Neutrophil (primary cell): ENCODE measurements around the gene PLSCR3.
A peak's percentile ranks its signal among the peaks of the same experiment; 100 is the strongest.

Experiments used
- H3K27ac ChIP-seq: fragments of 200-600 bp; sonication (generic); 2 replicates; pipeline ENCODE4 v1.5.1; 2016; ENCODE audit warnings: mild to moderate bottlenecking, moderate library complexity
- H3K27me3 ChIP-seq: fragments of 200-600 bp; sonication (generic); 2 replicates; pipeline ENCODE4 v1.6.0; 2016; ENCODE audit warnings: mild to moderate bottlenecking
- H3K36me3 ChIP-seq: fragments of 200-600 bp; sonication (generic); 2 replicates; pipeline ENCODE4 v1.5.1; 2017
- H3K4me1 ChIP-seq, 2 experiments: fragments of 200-600 bp in 1 of 2; sonication (generic) in 1 of 2; 1 replicate in 1 of 2; 2 replicates in 1 of 2; pipeline versions ENCODE4 v1.5.1 to v1.6.1; 2013 to 2016; ENCODE audit warnings: low read depth in 1 of 2, low read length in 1 of 2, mild to moderate bottlenecking in 1 of 2, moderate library complexity in 1 of 2; ENCODE audit not compliant: control insufficient read depth in 1 of 2, insufficient read depth in 1 of 2
- H3K4me3 ChIP-seq, 2 experiments: fragments of 200-600 bp in 1 of 2; sonication (generic) in 1 of 2; 1 replicate in 1 of 2; 2 replicates in 1 of 2; pipeline ENCODE4 v1.5.1; 2013 to 2016; ENCODE audit warnings: low read depth in 1 of 2, low read length in 1 of 2, mild to moderate bottlenecking in 1 of 2, moderate library complexity in 1 of 2
- H3K9me3 ChIP-seq: fragments of 200-600 bp; sonication (generic); 2 replicates; pipeline ENCODE4 v1.5.1; 2016
- TF ChIP-seq, protein P1 (sequence below): fragments of 200-600 bp; sonication (generic); IDR thresholded peaks from 2 replicates; pipeline ENCODE4 v1.5.1; 2016; ENCODE audit warnings: antibody characterized with exemption

Gene PLSCR3

DNA sequence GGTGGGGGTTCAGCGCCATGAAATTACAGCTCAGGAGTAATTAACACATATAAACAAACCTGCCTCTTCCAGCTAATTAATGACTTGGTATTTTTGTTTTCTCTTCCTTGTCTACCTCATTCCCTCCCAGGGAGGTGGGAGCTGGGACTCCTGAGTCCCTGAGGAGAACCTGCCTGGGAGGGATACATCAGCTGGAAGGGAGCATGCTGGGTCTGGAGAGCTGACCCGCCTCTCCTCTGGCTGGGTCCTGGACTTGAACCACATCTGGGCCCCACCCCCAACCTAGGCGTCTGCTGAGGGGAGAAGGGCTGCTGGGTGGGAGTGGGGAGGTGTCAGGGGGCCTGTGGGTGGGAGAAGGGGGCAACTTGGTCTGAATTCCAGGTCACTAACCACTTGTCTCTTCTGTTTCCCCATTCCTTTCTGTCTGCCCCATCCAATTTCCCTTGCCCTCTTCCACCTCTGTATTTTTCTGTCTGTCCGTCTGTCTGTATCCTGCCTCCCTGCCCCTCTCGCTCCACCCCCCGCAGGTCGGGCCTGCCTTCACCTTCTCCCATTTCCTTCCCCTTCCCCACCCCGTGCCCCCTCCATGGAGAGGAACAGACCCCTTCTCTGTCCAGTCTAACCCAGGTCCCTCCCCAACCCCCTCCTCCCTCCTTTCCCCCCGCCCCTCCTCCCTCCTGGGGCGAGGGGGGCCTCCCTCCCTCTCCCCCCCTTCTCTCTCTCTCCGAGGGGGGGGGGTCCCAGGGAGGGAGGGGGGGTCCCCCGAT is 13.3 kb upstream of the PLSCR3 start, which contains the start of gene NLGN2:
NLGN2 (plus strand) TSS at position 361 of the 767 bp plus-strand sequence. CDS start 411 bp downstream, outside the sequence.
- Histone ChIP-seq H3K27me3 (peaks cover 73% of the 10 kb centered on the region), H3K27ac (no peak within 1 kb of the TSS), H3K36me3 (no peaks in the 10 kb centered on the region), H3K4me3 (no peak within 1 kb of the TSS), H3K9me3 (no peaks in the 10 kb centered on the region), H3K4me1 (peaks cover 12 to 29% of the 10 kb centered on the region in 2 experiments)
- TF ChIP-seq, protein P1, sequence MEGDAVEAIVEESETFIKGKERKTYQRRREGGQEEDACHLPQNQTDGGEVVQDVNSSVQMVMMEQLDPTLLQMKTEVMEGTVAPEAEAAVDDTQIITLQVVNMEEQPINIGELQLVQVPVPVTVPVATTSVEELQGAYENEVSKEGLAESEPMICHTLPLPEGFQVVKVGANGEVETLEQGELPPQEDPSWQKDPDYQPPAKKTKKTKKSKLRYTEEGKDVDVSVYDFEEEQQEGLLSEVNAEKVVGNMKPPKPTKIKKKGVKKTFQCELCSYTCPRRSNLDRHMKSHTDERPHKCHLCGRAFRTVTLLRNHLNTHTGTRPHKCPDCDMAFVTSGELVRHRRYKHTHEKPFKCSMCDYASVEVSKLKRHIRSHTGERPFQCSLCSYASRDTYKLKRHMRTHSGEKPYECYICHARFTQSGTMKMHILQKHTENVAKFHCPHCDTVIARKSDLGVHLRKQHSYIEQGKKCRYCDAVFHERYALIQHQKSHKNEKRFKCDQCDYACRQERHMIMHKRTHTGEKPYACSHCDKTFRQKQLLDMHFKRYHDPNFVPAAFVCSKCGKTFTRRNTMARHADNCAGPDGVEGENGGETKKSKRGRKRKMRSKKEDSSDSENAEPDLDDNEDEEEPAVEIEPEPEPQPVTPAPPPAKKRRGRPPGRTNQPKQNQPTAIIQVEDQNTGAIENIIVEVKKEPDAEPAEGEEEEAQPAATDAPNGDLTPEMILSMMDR = no peak

DNA sequence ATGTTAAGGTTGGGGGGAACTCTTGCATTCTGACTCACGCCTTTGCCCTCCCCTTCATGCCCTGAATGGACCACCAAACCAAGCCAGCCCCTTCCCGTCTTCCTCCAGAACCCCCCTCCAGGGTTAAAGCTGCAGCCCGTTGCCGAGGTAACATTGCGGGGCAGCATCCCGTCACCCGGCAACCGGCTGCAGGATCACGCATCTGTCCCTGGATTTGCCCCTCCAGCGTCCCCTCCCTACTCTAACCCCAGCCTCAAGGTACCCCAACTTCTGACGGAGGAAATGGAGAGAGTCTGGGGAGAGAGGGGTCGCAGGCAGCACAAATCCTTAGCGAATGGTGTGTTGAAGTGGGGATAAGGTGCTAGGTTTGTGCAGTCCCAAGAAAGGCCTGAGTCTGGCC is 12.8 kb upstream of the PLSCR3 start:
- Histone ChIP-seq H3K27ac (no peak overlapping the region), H3K4me1 (peaks cover 14 to 30% of the 10 kb centered on the region in 2 experiments), H3K4me3 (no peak overlapping the region), H3K9me3 (no peaks in the 10 kb centered on the region), H3K27me3 (peaks cover 73% of the 10 kb centered on the region), H3K36me3 (no peaks in the 10 kb centered on the region)
- TF ChIP-seq, protein P1 = no peak

DNA sequence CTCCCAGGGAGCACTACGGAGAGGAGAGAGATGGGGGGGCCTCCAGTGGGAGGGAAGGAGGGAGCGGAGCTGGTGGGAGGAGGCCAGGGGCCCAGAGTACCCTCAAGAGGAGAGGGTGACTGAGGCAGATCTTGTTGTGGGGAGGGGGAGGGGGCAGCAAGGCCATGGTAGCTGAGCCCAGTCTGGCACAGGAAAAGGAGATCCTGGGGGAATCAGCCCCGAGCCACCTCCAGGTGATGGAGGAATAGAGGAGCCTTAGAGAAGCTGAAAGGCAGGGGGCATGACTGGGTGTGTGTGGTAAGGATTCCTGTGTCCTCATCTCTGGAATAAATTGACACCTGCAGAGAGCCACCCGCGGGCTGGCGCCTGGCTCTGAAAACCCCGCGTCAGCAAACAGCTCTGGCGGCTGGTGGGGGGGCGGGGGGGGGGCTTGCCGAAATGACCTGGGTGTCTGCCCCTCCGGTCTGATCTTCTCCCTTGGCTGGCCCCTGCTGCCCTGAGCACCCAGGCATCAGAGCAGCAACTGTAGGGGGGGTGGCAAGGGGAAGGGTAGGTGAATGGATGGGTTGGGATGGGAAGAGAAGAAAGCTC is 12.0 kb upstream of the PLSCR3 start:
- Histone ChIP-seq H3K4me1 (peaks cover 14 to 30% of the 10 kb centered on the region in 2 experiments), H3K4me3 (no peak overlapping the region), H3K9me3 (no peaks in the 10 kb centered on the region), H3K27me3 (peaks cover 69% of the 10 kb centered on the region), H3K36me3 (no peaks in the 10 kb centered on the region), H3K27ac (no peak overlapping the region)
- TF ChIP-seq, protein P1 = no peak

DNA sequence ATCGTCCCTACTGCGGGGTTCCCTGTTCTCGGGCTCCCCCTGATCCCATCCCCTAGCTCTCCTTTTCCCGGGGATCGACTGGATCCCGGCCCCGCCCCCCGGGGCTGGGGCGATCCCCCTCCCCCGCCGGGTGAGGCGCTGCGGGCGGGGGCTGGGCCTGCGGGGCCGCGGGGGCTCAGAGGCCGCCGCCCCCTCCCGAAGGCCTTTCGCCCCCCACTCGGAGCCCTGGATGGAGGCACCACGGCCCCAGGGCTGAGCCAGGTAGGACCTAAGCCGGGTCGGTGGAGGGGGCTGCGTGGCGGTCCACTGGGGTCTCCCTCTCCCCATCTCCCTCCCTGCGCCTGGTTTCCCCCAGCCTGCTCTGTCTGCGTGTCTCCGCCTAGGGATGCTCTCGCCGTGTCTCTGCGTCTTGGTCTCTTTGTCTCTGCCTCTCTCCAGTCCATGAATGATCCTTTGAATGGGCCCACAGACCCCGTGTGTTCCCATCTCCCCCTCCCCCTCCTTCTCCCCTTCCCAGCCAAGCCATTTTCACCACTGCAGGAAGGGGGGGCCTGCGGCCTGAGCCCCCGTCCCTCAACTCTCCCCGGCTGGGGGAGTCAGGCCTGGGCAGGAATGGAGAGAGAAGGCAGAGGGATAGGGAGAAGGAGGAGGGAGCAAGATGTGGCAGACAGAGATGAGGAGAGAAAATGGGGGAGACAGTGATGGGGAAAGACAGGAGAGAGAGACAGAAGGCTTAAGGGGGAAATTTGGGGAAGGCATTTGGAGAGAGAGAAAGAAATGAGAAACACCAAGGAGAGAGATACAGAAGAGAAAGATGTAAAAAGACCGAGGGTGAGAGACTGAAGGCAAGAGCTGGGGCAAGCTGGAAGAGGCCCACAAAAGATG is 11.3 kb upstream of the PLSCR3 start:
- Histone ChIP-seq H3K9me3 (no peaks in the 10 kb centered on the region), H3K27me3 (peaks cover 62% of the 10 kb centered on the region), H3K4me3 (peak overlapping the region in 1 of 2 experiments; percentile 65), H3K27ac (no peak overlapping the region), H3K4me1 (peaks cover 14 to 30% of the 10 kb centered on the region in 2 experiments), H3K36me3 (no peaks in the 10 kb centered on the region)
- TF ChIP-seq, protein P1 = no peak

DNA sequence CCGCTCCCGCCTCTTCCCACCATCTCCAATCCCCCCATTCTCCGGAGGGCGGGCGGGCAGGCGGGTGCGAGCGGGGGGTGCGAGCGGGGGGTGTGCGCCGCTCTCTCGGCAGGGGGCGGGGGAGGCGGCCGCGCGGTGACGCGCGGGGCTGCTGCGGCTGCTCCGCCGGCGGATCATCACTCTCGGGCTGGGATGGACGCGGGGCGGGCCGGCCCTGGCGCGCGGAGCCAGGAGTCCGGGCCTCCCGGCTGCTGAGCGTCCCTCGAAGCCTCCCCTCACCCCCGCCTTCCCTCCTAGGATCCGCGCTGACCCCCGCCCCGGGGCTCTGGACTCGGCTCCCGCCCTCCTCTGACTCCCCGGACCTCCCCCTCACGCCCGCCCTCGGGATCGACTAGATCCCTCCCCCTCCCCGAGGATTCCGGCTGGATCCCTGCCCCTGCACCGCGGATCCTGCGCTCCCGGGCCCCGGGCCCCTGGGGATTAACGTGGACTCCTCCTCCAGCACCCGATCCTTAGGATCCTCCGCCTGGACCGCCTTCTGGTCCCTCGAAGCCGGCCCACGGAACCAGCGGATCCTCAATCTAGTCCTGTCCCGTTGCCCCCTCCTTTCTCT is 10.5 kb upstream of the PLSCR3 start:
- H3K9me3 ChIP-seq = no peaks in the 10 kb centered on the region
- H3K4me3 ChIP-seq = peak overlapping the region; percentile 65 to 71
- TF ChIP-seq, protein P1 = no peak
- peak overlapping the region; percentile 72 for H3K27ac ChIP-seq
- no peaks in the 10 kb centered on the region for H3K36me3 ChIP-seq
- H3K4me1 ChIP-seq = peaks cover 14 to 30% of the 10 kb centered on the region in 2 experiments
- peaks cover 56% of the 10 kb centered on the region for H3K27me3 ChIP-seq
